H1 (cell line): ENCODE results near the gene ATP13A2. TPM values are rescaled to one million over a fixed set of nuclear protein-coding genes. Genes with fewer than 3 reads are reported as not detected.
A peak's percentile ranks its signal among the peaks of the same experiment; 100 is the strongest.

ENCODE experiments used
- CTCF ChIA-PET: fragments of 300-600 bp; sonication (Branson Sonifier 250); formaldehyde crosslinking; loops from one replicate; lab custom pipeline; 2021; ENCODE audit not compliant: partially characterized antibody; lab: Charles Lee
- POLR2A ChIA-PET: fragments of 300-600 bp; sonication (Branson Sonifier 250); formaldehyde crosslinking; loops from one replicate; lab custom pipeline; 2021; ENCODE audit warnings: inconsistent platforms; ENCODE audit not compliant: partially characterized antibody; lab: Charles Lee
- DNase-seq, 2 experiments: peaks; one replicate each; pipeline versions ENCODE4 v3.0.0 to v3.0.0-alpha.2; 2010 to 2022; ENCODE audit warnings: low spot score in 2 of 2, low read depth in 1 of 2, mixed read lengths in 1 of 2
- FAIRE-seq: peaks from 2 replicates; lab custom pipeline; 2011; peaks lifted over from hg19 to GRCh38; lab: Jason Lieb, UNC
- H2AFZ ChIP-seq: 2 replicates; pipeline ENCODE4 v1.8.1; 2012; ENCODE audit warnings: low read length, inconsistent platforms
- H2AK5ac ChIP-seq: 2 replicates; pipeline ENCODE4 v1.6.1; 2013; ENCODE audit warnings: low read depth, low read length
- H2BK120ac ChIP-seq: replicated peaks from 2 replicates; pipeline ENCODE3; 2013; ENCODE audit warnings: low read depth, low read length, inconsistent platforms
- H2BK12ac ChIP-seq: 2 replicates; pipeline ENCODE4 v1.6.1; 2013; ENCODE audit warnings: low read depth, low read length
- H2BK15ac ChIP-seq: 2 replicates; pipeline ENCODE4 v1.6.1; 2013; ENCODE audit warnings: low read length
- H2BK20ac ChIP-seq: 2 replicates; pipeline ENCODE4 v1.6.1; 2013; ENCODE audit warnings: low read length
- H2BK5ac ChIP-seq: 2 replicates; pipeline ENCODE4 v1.6.1; 2013; ENCODE audit warnings: low read depth, low read length
- H3K14ac ChIP-seq: 2 replicates; pipeline ENCODE4 v1.6.1; 2013; ENCODE audit warnings: inconsistent platforms; ENCODE audit not compliant: insufficient read length
- H3K18ac ChIP-seq: 2 replicates; pipeline ENCODE4 v1.6.1; 2013; ENCODE audit warnings: low read length; ENCODE audit errors: extremely low read depth
- H3K23ac ChIP-seq: 2 replicates; pipeline ENCODE4 v1.6.1; 2013; ENCODE audit warnings: inconsistent platforms; ENCODE audit not compliant: insufficient read length
- H3K23me2 ChIP-seq: 2 replicates; pipeline ENCODE4 v1.6.1; 2013; ENCODE audit warnings: low read depth, low read length
- H3K27ac ChIP-seq: 2 replicates; pipeline ENCODE4 v1.6.1; 2011; ENCODE audit warnings: low read depth, low read length, inconsistent platforms
- H3K27me3 ChIP-seq, 4 experiments: replicated peaks in 1 of 4; 1 replicate in 1 of 4; 2 replicates in 3 of 4; pipeline versions ENCODE4 v1.6.1 to v1.8.1; 2011 to 2013; ENCODE audit warnings: low read length in 3 of 4, mild to moderate bottlenecking in 3 of 4, inconsistent platforms in 2 of 4, mixed read lengths in 2 of 4, moderate library complexity in 1 of 4; ENCODE audit not compliant: control insufficient read depth in 3 of 4, insufficient read depth in 3 of 4; ENCODE audit errors: extremely low read depth in 1 of 4
- H3K36me3 ChIP-seq, 4 experiments: 2 replicates each; pipeline versions ENCODE4 v1.6.1 to v1.8.1; 2011 to 2013; ENCODE audit warnings: mild to moderate bottlenecking in 4 of 4, low read length in 3 of 4, moderate library complexity in 2 of 4, control low read depth in 1 of 4, inconsistent platforms in 1 of 4; ENCODE audit not compliant: insufficient read depth in 4 of 4, control insufficient read depth in 2 of 4
- H3K4ac ChIP-seq: replicated peaks from 2 replicates; pipeline ENCODE3; 2013; ENCODE audit warnings: low read length, low read depth, mixed read lengths, inconsistent platforms; ENCODE audit not compliant: insufficient read length
- H3K4me1 ChIP-seq, 4 experiments: replicated peaks in 1 of 4; 1 replicate in 1 of 4; 2 replicates in 3 of 4; pipeline versions ENCODE4 v1.6.1 to v1.8.1; 2011 to 2013; ENCODE audit warnings: low read length in 3 of 4, inconsistent platforms in 2 of 4, mixed read lengths in 1 of 4; ENCODE audit not compliant: insufficient read depth in 4 of 4, control insufficient read depth in 3 of 4
- H3K4me2 ChIP-seq, 2 experiments: 2 replicates each; pipeline versions ENCODE4 v1.6.1 to v1.8.1; 2011 to 2013; ENCODE audit warnings: low read depth in 2 of 2, low read length in 2 of 2, control low read depth in 1 of 2, inconsistent platforms in 1 of 2, mild to moderate bottlenecking in 1 of 2; ENCODE audit not compliant: insufficient read depth in 1 of 2
- H3K4me3 ChIP-seq, 4 experiments: fragments of 200-600, 300-600 bp in 1 of 4; sonication (generic), shearing (Covaris generic), sonication (Bioruptor Twin) in 1 of 4; 2 replicates each; pipeline versions ENCODE4 v1.5.1 to v1.8.1; 2011 to 2016; ENCODE audit warnings: low read length in 4 of 4, low read depth in 3 of 4, control low read depth in 2 of 4, inconsistent platforms in 2 of 4, mild to moderate bottlenecking in 2 of 4, mixed read lengths in 1 of 4, moderate library complexity in 1 of 4; ENCODE audit not compliant: insufficient read depth in 2 of 4; ENCODE audit errors: extremely low read depth in 1 of 4
- H3K56ac ChIP-seq: replicated peaks from 2 replicates; pipeline ENCODE3; 2013; ENCODE audit warnings: low read depth, mild to moderate bottlenecking, mixed read lengths, low read length, inconsistent platforms; ENCODE audit not compliant: insufficient read length
- H3K79me1 ChIP-seq: 2 replicates; pipeline ENCODE4 v1.6.1; 2013; ENCODE audit warnings: low read depth, low read length, control low read depth
- H3K79me2 ChIP-seq, 2 experiments: 2 replicates each; pipeline versions ENCODE4 v1.6.1 to v1.8.1; 2012 to 2013; ENCODE audit warnings: low read length in 2 of 2, mild to moderate bottlenecking in 2 of 2, inconsistent platforms in 1 of 2; ENCODE audit not compliant: insufficient read depth in 2 of 2, control insufficient read depth in 1 of 2
- H3K9ac ChIP-seq, 4 experiments: replicated peaks in 1 of 4; 1 replicate in 1 of 4; 2 replicates in 3 of 4; pipeline versions ENCODE4 v1.6.1 to v1.8.1; 2011 to 2013; ENCODE audit warnings: low read depth in 3 of 4, low read length in 3 of 4, control low read depth in 2 of 4, mild to moderate bottlenecking in 2 of 4, moderate library complexity in 2 of 4, inconsistent platforms in 1 of 4; ENCODE audit errors: extremely low read depth in 1 of 4
- H3K9me3 ChIP-seq, 2 experiments: 2 replicates each; pipeline versions ENCODE4 v1.6.1 to v1.8.1; 2012 to 2013; ENCODE audit warnings: mild to moderate bottlenecking in 2 of 2, moderate library complexity in 2 of 2, control low read depth in 1 of 2, inconsistent platforms in 1 of 2, low read depth in 1 of 2, low read length in 1 of 2, mixed read lengths in 1 of 2; ENCODE audit not compliant: insufficient read depth in 2 of 2
- H4K20me1 ChIP-seq, 2 experiments: replicated peaks in 1 of 2; 2 replicates each; pipeline versions ENCODE3 to v1.8.1; 2011 to 2013; ENCODE audit warnings: inconsistent platforms in 2 of 2, low read length in 2 of 2, mild to moderate bottlenecking in 1 of 2; ENCODE audit not compliant: insufficient read depth in 2 of 2, control insufficient read depth in 1 of 2
- H4K5ac ChIP-seq: 2 replicates; pipeline ENCODE4 v1.6.1; 2013; ENCODE audit warnings: low read length, low read depth, mixed read lengths, inconsistent platforms; ENCODE audit not compliant: insufficient read length
- H4K8ac ChIP-seq: 2 replicates; pipeline ENCODE4 v1.8.0; 2013; ENCODE audit warnings: mild to moderate bottlenecking, moderate library complexity, low read length, inconsistent platforms; ENCODE audit not compliant: insufficient read depth; ENCODE audit errors: extremely low read depth
- H4K91ac ChIP-seq: replicated peaks from 2 replicates; pipeline ENCODE3; 2013; ENCODE audit warnings: low read length, mixed read lengths, inconsistent platforms; ENCODE audit not compliant: insufficient read length
- ASH2L ChIP-seq: fragments of 200-600, 300-600 bp; sonication (generic); IDR thresholded peaks from one replicate; pipeline ENCODE4 v1.7.1; 2017; ENCODE audit warnings: low read length
- BCL11A ChIP-seq, 2 experiments: IDR thresholded peaks; one replicate each; pipeline ENCODE4 v1.6.1; 2011; ENCODE audit warnings: low read depth in 2 of 2, low read length in 2 of 2, mild to moderate bottlenecking in 2 of 2
- GTF2F1 ChIP-seq: IDR thresholded peaks from 2 replicates; pipeline ENCODE4 v1.6.1; 2012; ENCODE audit warnings: low read depth, low read length, improper control_type of control experiment, borderline replicate concordance
- JUND ChIP-seq: IDR thresholded peaks from 2 replicates; pipeline ENCODE4 v1.6.1; 2011; ENCODE audit warnings: mild to moderate bottlenecking, improper control_type of control experiment, low read length
- RNF2 ChIP-seq: fragments of 200-900, 300-1000 bp; sonication (generic); IDR thresholded peaks from 2 replicates; pipeline ENCODE4 v1.7.1; 2016; ENCODE audit warnings: borderline replicate concordance, low read depth, mild to moderate bottlenecking, antibody characterized with exemption, low read length; ENCODE audit not compliant: poor library complexity, severe bottlenecking; ENCODE audit errors: missing control alignments
- TAF1 ChIP-seq: IDR thresholded peaks from 2 replicates; pipeline ENCODE4 v1.6.1; 2011; ENCODE audit warnings: mild to moderate bottlenecking, low read depth, low read length
- TEAD4 ChIP-seq: IDR thresholded peaks from 2 replicates; pipeline ENCODE4 v1.6.1; 2012; ENCODE audit warnings: low read depth, low read length, inconsistent platforms, mixed read lengths
- WGBS, 2 experiments: shearing (Covaris generic) in 1 of 2; methylation state at CpG; one replicate each; pipeline versions ENCODE4 v1.1.6 to v1.1.7; 2013 to 2015; ENCODE audit warnings: low lambda C conversion rate in 2 of 2, mixed read lengths in 2 of 2, inconsistent platforms in 1 of 2, low coverage in 1 of 2, missing lambda C conversion rate in 1 of 2; ENCODE audit not compliant: insufficient replicate concordance in 2 of 2, insufficient coverage in 1 of 2, insufficient read length in 1 of 2; ENCODE audit errors: extremely low coverage in 1 of 2, missing lambda C conversion rate in 1 of 2; 5-methylcytosine and 5-hydroxymethylcytosine counted together
- polyA plus RNA-seq, 7 experiments: library from polyadenylated mRNA; depleted of rRNA in 3 of 7; stranded (reverse) in 5 of 7; unstranded in 2 of 7; fragments of >200 nt in 5 of 7; fragments of 200-250 nt in 2 of 7; gene quantifications; 1 replicate in 5 of 7; 2 replicates in 1 of 7; 4 replicates in 1 of 7; pipeline versions ENCODE4 v1.2.1 to v1.2.3, GENCODE V29; 2011 to 2013; ENCODE audit warnings: missing spikeins in 2 of 7, mixed read lengths in 2 of 7
- total RNA-seq: library from RNA; stranded (reverse); fragmentation: NEBNext Ultra II Directional; extraction: Animal tissue kit (Norgen Biotek cat#: 25700); gene quantifications from 2 replicates; pipeline ENCODE4 v1.2.1, GENCODE V29; 2021
- TF ChIP-seq, protein P1 (sequence below): IDR thresholded peaks from 2 replicates; pipeline ENCODE4 v1.6.1; 2011; ENCODE audit warnings: low read depth, mild to moderate bottlenecking, low read length; ENCODE audit not compliant: insufficient read depth

Gene ATP13A2
- total and polyA plus RNA-seq, 2 of the 8 experiments (the other 6 are each of a cell fraction or from before 2014, with no cell fraction given) = 82.1 to 83.6 TPM

- 86% methylated on average over 4 of the region's 4 CpGs; no CpG with 5 or more reads in 1 of the 2 experiments for WGBS, 2 experiments
- no peak overlapping the region for H2BK120ac ChIP-seq
- H2AFZ ChIP-seq = no peak overlapping the region
- peaks cover 7 to 29% (median 18%) of the 10 kb centered on the region in 4 experiments for H3K36me3 ChIP-seq
- no peak overlapping the region for H2BK5ac ChIP-seq
- H3K27ac ChIP-seq = no peak overlapping the region
- peak overlapping the region; percentile 31; the same call in 1 of the 2 replicates for H4K8ac ChIP-seq
- no peaks in the 10 kb centered on the region for H3K9me3 ChIP-seq
- H3K56ac ChIP-seq = no peak overlapping the region
- CTCF ChIA-PET = interaction anchor here (0.9 to 14.2 kb wide), 9 partner anchors 9 to 68 kb away, joined by 3 to 267 read pairs (median 5); no protein-coding TSS in a partner anchor
- peaks cover 0 to 3% (median 0%) of the 10 kb centered on the region in 4 experiments; a peak in 1 of 7 replicates for H3K27me3 ChIP-seq
- no peak overlapping the region for H2BK12ac ChIP-seq
- H3K14ac ChIP-seq = no peak overlapping the region
- H3K18ac ChIP-seq = no peak overlapping the region
- H2BK15ac ChIP-seq = no peak overlapping the region
- H3K23ac ChIP-seq = no peak overlapping the region
- H3K79me2 ChIP-seq = peaks cover 0 to 27% of the 10 kb centered on the region in 2 experiments; a peak in 2 of 4 replicates
- H3K23me2 ChIP-seq = peaks cover 6% of the 10 kb centered on the region
- H2BK20ac ChIP-seq = no peak overlapping the region
- no peak for DNase-seq
- H3K4me3 ChIP-seq = no peak overlapping the region
- no peak overlapping the region for H4K91ac ChIP-seq
- H4K5ac ChIP-seq = no peak overlapping the region
- H3K4me2 ChIP-seq = peak overlapping the region in 1 of 2 experiments; percentile 83; a peak in 1 of 4 replicates
- TF ChIP-seq BCL11A (IDR thresholded peaks at IDR 0.05; ENCODE audit: low read depth in 2 of 2, low read length in 2 of 2) = no peak
- TF ChIP-seq JUND = no peak
- TF ChIP-seq, protein P1, sequence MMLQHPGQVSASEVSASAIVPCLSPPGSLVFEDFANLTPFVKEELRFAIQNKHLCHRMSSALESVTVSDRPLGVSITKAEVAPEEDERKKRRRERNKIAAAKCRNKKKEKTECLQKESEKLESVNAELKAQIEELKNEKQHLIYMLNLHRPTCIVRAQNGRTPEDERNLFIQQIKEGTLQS = no peak
- TF ChIP-seq TAF1 = no peak
- TF ChIP-seq RNF2 = no peak
- TF ChIP-seq GTF2F1 = no peak
- TF ChIP-seq ASH2L = no peak
- TF ChIP-seq TEAD4 = no peak
- TF ChIP-seq, all 59 proteins: peak for 0
- Histone ChIP-seq H3K79me1 (peaks cover 12% of the 10 kb centered on the region), H3K9ac (no peak overlapping the region), H3K4ac (no peak overlapping the region), H2AK5ac (no peak overlapping the region), H3K4me1 (peaks cover 0 to 20% (median 13%) of the 10 kb centered on the region in 4 experiments; a peak in 6 of 7 replicates), H4K20me1 (peaks cover 10 to 21% of the 10 kb centered on the region in 2 experiments)
- POLR2A ChIA-PET = interaction anchor here (1.4 to 6.6 kb wide), 8 partner anchors 9 to 74 kb away, joined by 5 to 92 read pairs (median 14); no protein-coding TSS in a partner anchor
- FAIRE-seq = no peak
Observed at GRCh38 chr1:16978139-16978538, 33.6 kb downstream of the ATP13A2 start.
